LHCN-M2 (cell line): ENCODE results near the gene PSMC5. TPM values are rescaled to one million over a fixed set of nuclear protein-coding genes. Genes with fewer than 3 reads are reported as not detected.
"Not testable (repeated sequence)": the region's sequence is repeated elsewhere in the genome, so short reads cannot be mapped to it uniquely, and the experiment has no call there.

Experiments used
- DNase-seq: peaks from one replicate; pipeline ENCODE4 v3.0.0-alpha.2; 2012; ENCODE audit warnings: low read depth
- total RNA-seq: library from RNA; depleted of rRNA; stranded (reverse); fragments of >200 nt; gene quantifications from 2 replicates; pipeline ENCODE4 v1.2.3, GENCODE V29; 2014

The PSMC5 gene
- total RNA-seq, 1 experiment from 2014 or later, result 71.6 TPM

DNA sequence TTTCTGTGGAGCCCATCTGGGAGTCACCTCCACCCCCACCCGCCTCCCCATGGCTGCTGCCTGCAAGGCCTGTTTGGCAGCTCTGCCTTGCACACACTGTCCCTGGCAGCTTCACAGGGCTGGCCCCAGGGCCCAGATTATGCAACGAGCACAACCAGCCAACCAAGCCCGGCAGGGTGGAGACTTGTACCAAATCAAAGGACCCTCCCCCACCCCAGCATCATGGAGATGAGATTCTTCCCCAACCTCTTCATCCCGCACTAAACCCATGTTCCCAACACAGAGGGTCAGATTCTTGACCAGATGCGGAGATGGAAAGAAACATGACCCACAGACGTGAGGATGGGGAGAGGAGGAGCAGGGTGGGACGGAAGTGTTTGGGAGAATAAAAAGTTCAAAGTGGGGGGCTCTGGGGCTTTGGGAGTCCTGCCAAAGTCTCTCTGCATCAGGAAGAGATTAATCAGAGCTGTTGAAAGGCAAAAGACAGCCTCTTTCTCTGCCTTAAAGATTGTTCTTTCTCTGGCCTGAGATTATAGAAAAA is 11.5 kb downstream of the PSMC5 start:
- peak; percentile 20 for DNase-seq

GRCh38 chr17:63840591-63841349 is 13.5 kb downstream of the PSMC5 start:
- no peak for DNase-seq

DNA sequence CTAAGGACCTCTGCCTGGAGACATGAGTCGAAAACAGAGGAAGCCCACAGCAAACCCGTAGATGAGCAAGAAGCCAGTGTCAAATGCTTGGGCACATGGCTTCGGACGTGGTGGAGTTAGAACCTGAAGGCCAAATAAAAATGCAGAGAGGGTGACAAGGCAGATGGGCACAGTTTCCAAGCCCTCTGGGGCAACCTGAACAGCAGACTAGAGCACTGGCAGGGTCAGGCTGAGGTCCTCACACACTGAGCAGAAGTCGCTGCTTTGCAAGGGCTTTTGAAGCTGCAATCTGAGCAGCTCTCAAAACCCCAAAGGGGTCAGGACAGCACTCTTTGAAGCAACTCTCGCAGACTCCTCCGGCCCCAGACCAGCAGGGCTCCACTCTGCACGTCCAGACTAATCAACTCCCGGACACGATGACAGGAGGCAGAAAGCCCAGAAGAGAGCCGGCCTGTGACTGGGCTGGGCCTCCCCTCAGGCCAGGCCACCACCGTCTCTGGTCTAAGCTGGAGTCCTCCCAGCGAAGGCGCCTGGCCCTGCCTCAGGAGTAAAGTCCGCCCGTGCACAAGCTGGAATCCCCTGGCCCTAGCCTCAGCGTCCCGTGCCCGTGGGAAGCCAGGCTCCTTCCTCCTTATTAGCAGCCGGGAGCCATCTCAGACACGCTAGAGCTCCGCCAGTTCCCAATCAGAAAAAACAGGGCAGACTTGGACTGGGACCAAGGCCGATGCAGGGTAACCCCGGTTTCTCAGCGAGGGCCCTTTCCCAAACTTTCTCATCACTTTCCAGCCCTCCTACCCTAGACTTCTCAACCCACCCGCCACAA is 14.3 kb downstream of the PSMC5 start:
- peak; percentile 54 for DNase-seq

DNA sequence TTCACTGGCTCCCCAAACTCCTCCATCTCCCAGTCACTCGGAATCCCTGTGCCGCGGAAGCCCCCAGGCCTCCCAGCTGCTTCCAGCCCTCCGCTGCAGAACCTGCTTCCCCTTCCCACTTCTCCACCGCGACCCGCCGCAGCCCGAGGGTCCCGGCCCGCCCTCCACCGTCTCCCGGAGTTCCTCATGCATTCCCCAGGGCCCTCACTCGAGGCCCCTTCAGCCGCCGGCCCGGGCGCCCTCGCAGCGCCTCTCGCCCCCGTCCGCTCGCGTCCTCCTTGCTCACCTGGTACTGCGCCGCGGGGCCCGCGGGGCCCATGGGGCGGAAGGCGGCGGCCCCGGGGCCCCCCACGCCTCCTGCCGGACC is 14.9 kb downstream of the PSMC5 start:
- no peak for DNase-seq

- peak; percentile 99 for DNase-seq
Measured at GRCh38 chr17:63842540-63843386, 15.5 kb downstream of the PSMC5 start, which contains the start of gene SMARCD2. SMARCD2 (minus strand) TSS chr17:63842685; CDS start chr17:63842674, 11 bp downstream.

DNA sequence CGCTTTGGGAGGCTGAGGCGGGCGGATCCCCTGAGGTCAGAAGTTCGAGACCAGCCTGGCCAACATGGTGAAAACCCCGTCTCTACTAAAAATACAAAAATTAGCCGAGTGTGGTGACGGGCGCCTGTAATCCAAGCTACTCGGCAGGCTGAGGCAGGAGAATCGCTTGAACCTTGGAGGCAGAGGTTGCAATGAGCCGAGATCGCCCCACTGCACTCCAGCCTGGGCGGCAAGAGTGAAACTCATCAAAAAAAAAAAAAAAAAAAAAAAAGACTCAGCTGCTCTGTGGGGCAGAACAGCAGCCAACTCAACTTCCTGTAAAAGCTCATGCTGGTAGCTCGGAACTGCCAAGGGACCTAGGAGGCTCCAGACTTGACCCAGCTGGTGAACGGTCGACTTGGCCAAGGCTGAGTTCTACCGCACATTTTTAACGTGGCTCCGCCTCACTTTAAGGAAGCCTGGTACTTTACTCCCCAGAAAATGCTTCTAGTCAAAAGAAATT is 16.2 kb downstream of the PSMC5 start:
- DNase-seq, result peak; percentile 81

- peak; percentile 26 for DNase-seq
Measured at GRCh38 chr17:63843910-63844677, 16.9 kb downstream of the PSMC5 start.

GRCh38 chr17:63845509-63845908 is 18.3 kb downstream of the PSMC5 start:
- no peak for DNase-seq

GRCh38 chr17:63847525-63848249 is 20.5 kb downstream of the PSMC5 start:
- no peak for DNase-seq

DNA sequence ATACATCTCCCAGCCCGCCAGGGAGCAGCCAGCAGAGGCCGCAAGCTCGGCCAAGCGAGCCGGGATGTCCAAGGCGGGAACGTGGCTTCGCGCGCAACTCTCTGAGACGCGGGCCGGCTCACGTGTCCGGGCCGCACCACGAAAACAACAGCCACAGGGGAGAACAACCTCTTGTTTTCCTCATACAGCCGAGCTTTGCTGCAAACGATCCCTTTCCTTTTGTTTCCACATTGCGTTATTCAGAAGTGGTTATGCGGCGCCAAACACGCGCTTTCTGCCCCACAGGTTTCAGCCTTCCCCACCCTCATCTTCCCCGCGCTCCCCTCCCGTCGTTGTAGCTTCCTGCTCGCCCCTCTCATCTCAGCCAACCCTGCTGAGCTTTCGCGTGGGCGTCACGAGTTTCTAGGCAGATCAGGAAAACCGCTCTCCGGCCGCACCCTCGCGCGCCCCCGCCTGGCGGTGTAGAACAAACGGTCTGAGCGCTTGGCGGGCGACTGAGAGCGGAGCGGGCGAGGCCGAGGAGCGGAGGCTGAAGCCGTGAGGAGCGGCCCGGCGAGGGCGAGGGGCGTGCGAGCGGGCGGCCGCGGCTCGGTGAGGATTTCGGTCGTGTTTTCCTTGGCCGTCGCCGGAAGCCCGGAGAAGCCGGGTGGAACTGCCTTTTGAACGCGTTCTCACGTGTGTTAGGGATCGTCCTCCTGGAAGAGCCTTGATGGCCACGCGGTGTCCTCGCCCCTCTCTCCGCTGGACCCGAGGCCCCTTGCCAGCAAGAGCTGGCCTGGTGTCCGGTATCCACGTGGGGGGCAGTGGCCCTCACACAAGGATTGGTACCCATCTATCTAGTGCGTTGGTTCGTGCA is 21.8 kb downstream of the PSMC5 start:
- peak; percentile 74 for DNase-seq

- DNase-seq, result no peak
Measured at GRCh38 chr17:63850401-63850800, 23.2 kb downstream of the PSMC5 start.

DNA sequence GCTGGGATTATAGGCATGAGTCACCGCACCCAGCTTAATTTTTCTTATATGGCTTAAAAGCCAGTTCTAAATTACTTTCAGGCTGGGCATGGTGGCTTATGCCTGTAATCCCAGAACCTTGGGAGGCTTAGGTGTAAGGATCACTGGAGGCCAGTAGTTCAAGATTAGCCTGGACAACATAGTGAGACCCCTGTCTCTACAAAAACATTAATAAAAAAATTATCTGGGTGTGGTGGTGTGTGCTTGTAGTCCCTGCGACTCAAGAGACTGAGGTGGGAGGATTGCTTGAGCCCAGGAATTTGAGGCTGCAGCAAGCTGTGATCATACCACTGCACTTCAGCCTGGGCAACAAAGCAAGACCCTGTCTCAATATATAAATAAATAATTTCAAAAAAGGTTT is 26.0 kb downstream of the PSMC5 start:
- DNase-seq, result no peak

GRCh38 chr17:63854709-63855108 is 27.5 kb downstream of the PSMC5 start:
- no peak for DNase-seq

- DNase-seq, result no peak
Measured at GRCh38 chr17:63855185-63855584, 28.0 kb downstream of the PSMC5 start.

- not testable (repeated sequence) for DNase-seq
Measured at GRCh38 chr17:63856425-63856824, 29.2 kb downstream of the PSMC5 start.

DNA sequence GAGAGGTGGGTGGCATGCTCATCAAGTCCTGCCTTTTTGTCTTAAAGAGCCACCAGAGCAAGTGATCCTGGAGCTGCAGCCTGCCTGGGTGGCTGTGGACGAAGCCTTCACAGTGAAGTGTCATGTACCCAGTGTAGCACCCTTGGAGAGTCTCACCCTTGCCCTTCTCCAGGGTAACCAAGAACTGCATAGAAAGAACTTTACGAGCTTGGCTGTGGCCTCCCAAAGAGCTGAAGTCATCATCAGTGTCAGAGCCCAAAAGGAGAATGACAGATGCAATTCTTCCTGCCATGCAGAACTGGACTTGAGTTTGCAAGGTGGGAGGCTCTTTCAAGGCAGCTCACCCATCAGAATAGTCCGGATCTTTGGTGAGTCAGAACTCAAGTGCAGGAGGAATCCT is 32.0 kb downstream of the PSMC5 start:
- no peak for DNase-seq

DNA sequence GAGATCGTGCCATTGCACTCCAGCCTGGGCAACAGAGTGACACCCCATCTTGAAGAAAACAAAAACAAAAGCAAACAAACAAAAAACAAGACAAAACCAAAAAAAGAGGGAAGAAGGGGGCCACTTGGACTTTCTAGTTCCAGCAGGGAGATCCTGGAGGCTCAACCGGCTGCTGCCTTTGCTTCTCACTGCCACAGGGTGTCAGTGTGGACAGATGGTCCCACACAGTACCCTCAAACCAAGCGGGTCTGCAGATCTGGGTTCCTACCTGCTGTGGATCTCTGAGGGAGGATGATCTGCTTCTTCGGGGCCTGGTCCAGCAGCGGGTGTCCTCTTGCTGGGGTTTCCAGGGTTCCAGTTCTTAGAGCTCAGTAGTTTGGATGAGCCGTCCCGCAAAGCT is 39.4 kb downstream of the PSMC5 start:
- not testable (repeated sequence) for DNase-seq

- DNase-seq, result peak; percentile 59
Measured at GRCh38 chr17:63869491-63870291, 42.5 kb downstream of the PSMC5 start.
